Uterus (tissue), 4 donors: Measurements from ENCODE around the gene CSGALNACT2. TPM values are rescaled to one million over a fixed set of nuclear protein-coding genes. Genes with fewer than 3 reads are reported as not detected.

Experiments used
- DNase-seq, 2 donors: peaks; one replicate each; pipeline ENCODE4 v3.0.0-alpha.2; 2019 to 2020
- H3K27ac ChIP-seq, 2 donors: fragments of 200-600 bp; sonication (generic); 1 replicate in 1 of 2; 2 replicates in 1 of 2; pipeline ENCODE4 v1.5.1; 2016 to 2018
- H3K27me3 ChIP-seq, 2 donors: fragments of 200-600 bp; sonication (generic); one replicate each; pipeline ENCODE4 v1.5.1; 2018 to 2019; ENCODE audit warnings: control low read depth in 1 of 2
- H3K36me3 ChIP-seq, 2 donors: fragments of 200-600 bp; sonication (generic); one replicate each; pipeline ENCODE4 v1.5.1; 2019; ENCODE audit warnings: control low read depth in 1 of 2
- H3K4me1 ChIP-seq, 2 donors: fragments of 200-600 bp; sonication (generic); one replicate each; pipeline ENCODE4 v1.5.1; 2018 to 2019; ENCODE audit warnings: control low read depth in 1 of 2
- H3K4me3 ChIP-seq, 2 donors: fragments of 200-600 bp; sonication (generic); 1 replicate in 1 of 2; 2 replicates in 1 of 2; pipeline ENCODE4 v1.5.1; 2018 to 2019; ENCODE audit warnings: mild to moderate bottlenecking in 1 of 2
- H3K9me3 ChIP-seq, 2 donors: fragments of 200-600 bp; sonication (generic); one replicate each; pipeline ENCODE4 v1.5.1; 2019; ENCODE audit warnings: control low read depth in 1 of 2
- CTCF ChIP-seq, 4 experiments: fragments of 200-600 bp in 2 of 4; fragments of 450-650 bp in 2 of 4; sonication (generic) in 2 of 4; IDR thresholded peaks; one replicate each; pipeline ENCODE4 v1.5.1; 2016 to 2019; ENCODE audit warnings: antibody characterized with exemption in 4 of 4, mild to moderate bottlenecking in 2 of 4, moderate library complexity in 1 of 4
- POLR2A ChIP-seq, 2 donors: fragments of 450-650 bp; IDR thresholded peaks; one replicate each; pipeline ENCODE4 v1.6.1; 2016; ENCODE audit warnings: antibody characterized with exemption in 2 of 2, mild to moderate bottlenecking in 1 of 2, moderate library complexity in 1 of 2
- intact Hi-C: fragments of 100-400 bp; cut with DNase I; formaldehyde crosslinking; loops from one replicate; pipeline ENCODE4 v1.15.1; 2023; ENCODE audit warnings: low total_unique reads
- total RNA-seq, 4 donors: library from RNA; depleted of rRNA in 3 of 4; stranded (reverse); fragments of >200 nt in 3 of 4; gene quantifications; one replicate each; pipeline versions ENCODE4 v1.1.0 to v1.2.4, GENCODE V29; 2014 to 2023
- donor health status: DM: yes; HTN: yes; CAD: no.

Gene CSGALNACT2
- total RNA-seq, 4 donors from 2014 or later, result 18.4 to 43.7 (median 25.1) TPM

- no peak for DNase-seq
- Histone ChIP-seq H3K4me1 (peaks cover 0 to 5% of the 10 kb centered on the region in 2 donors), H3K27ac (no peak overlapping the region), H3K9me3 (no peaks in the 10 kb centered on the region), H3K4me3 (no peak overlapping the region), H3K27me3 (no peaks in the 10 kb centered on the region), H3K36me3 (no peaks in the 10 kb centered on the region)
- intact Hi-C loops, result no loop called here
- no peak for TF ChIP-seq CTCF (IDR thresholded peaks at IDR 0.05)
- no peak for TF ChIP-seq POLR2A (IDR thresholded peaks at IDR 0.05)
Observed at GRCh38 chr10:43153901-43154300, 15.7 kb downstream of the CSGALNACT2 start.

GRCh38 chr10:43155221-43155620 lies 17.0 kb downstream of the CSGALNACT2 start:
- Histone ChIP-seq H3K36me3 (no peaks in the 10 kb centered on the region), H3K9me3 (no peaks in the 10 kb centered on the region), H3K27ac (no peak overlapping the region), H3K4me1 (peaks cover 0 to 5% of the 10 kb centered on the region in 2 donors), H3K27me3 (no peaks in the 10 kb centered on the region), H3K4me3 (no peak overlapping the region)
- intact Hi-C loops, result no loop called here
- no peak for DNase-seq
- TF ChIP-seq CTCF (IDR thresholded peaks at IDR 0.05), result no peak
- TF ChIP-seq POLR2A (IDR thresholded peaks at IDR 0.05), result no peak

GRCh38 chr10:43155741-43156140 lies 17.5 kb downstream of the CSGALNACT2 start:
- TF ChIP-seq CTCF (IDR thresholded peaks at IDR 0.05) (no peak), POLR2A (IDR thresholded peaks at IDR 0.05) (no peak)
- H3K4me3 ChIP-seq, result no peak overlapping the region
- peaks cover 0 to 5% of the 10 kb centered on the region in 2 donors for H3K4me1 ChIP-seq
- intact Hi-C loops, result no loop called here
- H3K36me3 ChIP-seq, result no peaks in the 10 kb centered on the region
- H3K27ac ChIP-seq, result no peak overlapping the region
- no peaks in the 10 kb centered on the region for H3K9me3 ChIP-seq
- H3K27me3 ChIP-seq, result no peaks in the 10 kb centered on the region
- DNase-seq, result no peak

GRCh38 chr10:43156590-43157341 lies 18.5 kb downstream of the CSGALNACT2 start:
- DNase-seq, result no peak
- peaks cover 0 to 5% of the 10 kb centered on the region in 2 donors for H3K4me1 ChIP-seq
- intact Hi-C loops, result no loop called here
- no peaks in the 10 kb centered on the region for H3K36me3 ChIP-seq
- no peak overlapping the region for H3K4me3 ChIP-seq
- no peak overlapping the region for H3K27ac ChIP-seq
- no peak for TF ChIP-seq POLR2A (IDR thresholded peaks at IDR 0.05)
- TF ChIP-seq CTCF (IDR thresholded peaks at IDR 0.05), result no peak
- H3K9me3 ChIP-seq, result no peaks in the 10 kb centered on the region
- no peaks in the 10 kb centered on the region for H3K27me3 ChIP-seq

GRCh38 chr10:43158636-43159035 lies 20.4 kb downstream of the CSGALNACT2 start:
- intact Hi-C loops, result no loop called here
- no peak overlapping the region for H3K27ac ChIP-seq
- H3K36me3 ChIP-seq, result no peaks in the 10 kb centered on the region
- no peaks in the 10 kb centered on the region for H3K9me3 ChIP-seq
- TF ChIP-seq POLR2A (IDR thresholded peaks at IDR 0.05), result no peak
- no peak for DNase-seq
- no peak overlapping the region for H3K4me3 ChIP-seq
- H3K27me3 ChIP-seq, result no peaks in the 10 kb centered on the region
- peaks cover 0 to 5% of the 10 kb centered on the region in 2 donors for H3K4me1 ChIP-seq
